Parathyroid adenoma (tissue), 2 donors: ENCODE results near the gene ADARB2.

Experiments
- H2AFZ ChIP-seq: fragments of 300-600 bp; sonication (generic); one replicate; pipeline ENCODE4 v1.7.0; 2017; ENCODE audit warnings: antibody characterized with exemption, mild to moderate bottlenecking
- H3K27ac ChIP-seq: fragments of 300-600 bp; sonication (generic); one replicate; pipeline ENCODE4 v1.7.0; 2017
- H3K27me3 ChIP-seq: fragments of 300-600 bp; sonication (generic); one replicate; pipeline ENCODE4 v1.7.0; 2017; ENCODE audit warnings: low read length; ENCODE audit not compliant: control insufficient read depth, insufficient read depth
- H3K36me3 ChIP-seq: fragments of 300-600 bp; sonication (generic); one replicate; pipeline ENCODE4 v1.7.0; 2017; ENCODE audit warnings: low read length; ENCODE audit not compliant: control insufficient read depth, insufficient read depth
- H3K4me1 ChIP-seq: fragments of 300-600 bp; sonication (generic); one replicate; pipeline ENCODE4 v1.7.0; 2017; ENCODE audit warnings: control low read depth
- H3K4me2 ChIP-seq: fragments of 300-600 bp; sonication (generic); one replicate; pipeline ENCODE4 v1.7.0; 2017; ENCODE audit warnings: low read length
- H3K4me3 ChIP-seq: fragments of 300-600 bp; sonication (generic); one replicate; pipeline ENCODE4 v1.7.0; 2017; ENCODE audit warnings: low read depth, low read length
- H3K79me2 ChIP-seq: fragments of 300-600 bp; sonication (generic); one replicate; pipeline ENCODE4 v1.7.0; 2017; ENCODE audit warnings: control low read depth
- H3K9ac ChIP-seq: fragments of 300-600 bp; sonication (generic); one replicate; pipeline ENCODE4 v1.7.0; 2017; ENCODE audit warnings: mild to moderate bottlenecking
- H3K9me3 ChIP-seq: fragments of 300-600 bp; sonication (generic); one replicate; pipeline ENCODE4 v1.7.0; 2017; ENCODE audit warnings: low read length; ENCODE audit not compliant: control insufficient read depth
- TF ChIP-seq, protein P1 (sequence below): fragments of 300-600 bp; sonication (generic); IDR thresholded peaks from one replicate; pipeline ENCODE4 v1.7.0; 2017; ENCODE audit warnings: antibody characterized with exemption, mild to moderate bottlenecking
- donor health status: primary hyperparathyroidism.

Gene ADARB2

DNA sequence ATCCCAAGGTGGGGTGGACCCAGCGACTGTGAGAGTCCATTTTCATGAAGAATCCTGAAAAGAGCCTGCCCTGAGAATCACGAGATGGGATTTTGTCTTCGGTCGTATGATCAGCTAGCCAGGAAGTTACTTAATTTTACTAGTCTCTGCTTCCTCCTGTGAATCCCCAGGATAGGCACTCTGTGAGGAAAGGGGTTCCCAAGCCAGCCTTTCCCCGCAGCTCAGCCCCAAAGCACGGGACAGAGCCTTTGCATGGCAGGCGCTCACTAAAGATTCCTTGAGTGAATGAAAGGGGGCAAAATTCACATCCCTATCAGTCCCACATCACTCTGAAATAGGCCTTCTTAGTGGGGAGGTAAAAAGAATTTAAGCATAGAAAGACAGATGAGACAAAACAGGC, 219.6 kb downstream of the ADARB2 start:
- H3K9ac ChIP-seq: no peak overlapping the region
- TF ChIP-seq, protein P1, sequence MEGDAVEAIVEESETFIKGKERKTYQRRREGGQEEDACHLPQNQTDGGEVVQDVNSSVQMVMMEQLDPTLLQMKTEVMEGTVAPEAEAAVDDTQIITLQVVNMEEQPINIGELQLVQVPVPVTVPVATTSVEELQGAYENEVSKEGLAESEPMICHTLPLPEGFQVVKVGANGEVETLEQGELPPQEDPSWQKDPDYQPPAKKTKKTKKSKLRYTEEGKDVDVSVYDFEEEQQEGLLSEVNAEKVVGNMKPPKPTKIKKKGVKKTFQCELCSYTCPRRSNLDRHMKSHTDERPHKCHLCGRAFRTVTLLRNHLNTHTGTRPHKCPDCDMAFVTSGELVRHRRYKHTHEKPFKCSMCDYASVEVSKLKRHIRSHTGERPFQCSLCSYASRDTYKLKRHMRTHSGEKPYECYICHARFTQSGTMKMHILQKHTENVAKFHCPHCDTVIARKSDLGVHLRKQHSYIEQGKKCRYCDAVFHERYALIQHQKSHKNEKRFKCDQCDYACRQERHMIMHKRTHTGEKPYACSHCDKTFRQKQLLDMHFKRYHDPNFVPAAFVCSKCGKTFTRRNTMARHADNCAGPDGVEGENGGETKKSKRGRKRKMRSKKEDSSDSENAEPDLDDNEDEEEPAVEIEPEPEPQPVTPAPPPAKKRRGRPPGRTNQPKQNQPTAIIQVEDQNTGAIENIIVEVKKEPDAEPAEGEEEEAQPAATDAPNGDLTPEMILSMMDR: no peak

DNA sequence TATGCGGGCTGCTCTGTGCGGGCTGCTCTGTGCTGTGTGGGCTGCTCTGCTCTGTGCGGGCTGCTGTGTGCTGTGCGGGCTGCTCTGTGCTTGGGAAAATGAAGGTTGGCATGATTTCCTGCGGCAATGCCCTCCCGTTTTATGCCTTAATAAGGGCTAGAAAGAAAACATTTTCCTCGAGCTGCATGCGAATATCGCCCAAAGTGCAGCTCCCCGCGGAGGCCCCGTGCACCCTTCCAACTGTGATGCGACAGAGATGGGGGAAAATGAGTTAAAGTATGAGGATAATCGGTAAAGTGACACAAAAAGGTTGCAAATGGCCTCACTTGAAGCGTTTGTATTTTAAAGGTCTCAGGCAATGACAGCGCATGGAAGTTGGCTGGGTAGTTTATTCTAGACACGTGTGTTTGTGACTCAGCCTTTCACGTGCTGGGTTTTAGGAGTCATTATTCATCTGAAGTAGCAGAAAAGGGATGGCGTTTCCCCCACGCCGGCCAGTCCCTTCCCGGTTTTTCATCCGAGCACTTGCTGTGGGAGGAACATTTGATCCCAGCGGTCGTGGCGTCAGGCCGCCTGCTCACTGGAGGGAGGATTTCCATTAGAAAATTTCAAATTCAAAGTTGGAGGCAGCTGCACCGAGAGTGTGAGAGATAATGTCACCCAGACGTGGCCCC, 220.7 kb downstream of the ADARB2 start:
- Histone ChIP-seq H3K27ac (no peak overlapping the region), H3K79me2 (no peaks in the 10 kb centered on the region)
- TF ChIP-seq, protein P1: no peak

More for the DNA sequence above, 219.6 kb downstream of the ADARB2 start:
- Histone ChIP-seq H3K4me2 (no peak overlapping the region), H3K9me3 (no peaks in the 10 kb centered on the region), H3K4me3 (no peak overlapping the region), H3K27me3 (no peaks in the 10 kb centered on the region), H3K4me1 (no peaks in the 10 kb centered on the region), H3K27ac (no peak overlapping the region), H2AFZ (no peak overlapping the region), H3K79me2 (no peaks in the 10 kb centered on the region), H3K36me3 (no peaks in the 10 kb centered on the region)

DNA sequence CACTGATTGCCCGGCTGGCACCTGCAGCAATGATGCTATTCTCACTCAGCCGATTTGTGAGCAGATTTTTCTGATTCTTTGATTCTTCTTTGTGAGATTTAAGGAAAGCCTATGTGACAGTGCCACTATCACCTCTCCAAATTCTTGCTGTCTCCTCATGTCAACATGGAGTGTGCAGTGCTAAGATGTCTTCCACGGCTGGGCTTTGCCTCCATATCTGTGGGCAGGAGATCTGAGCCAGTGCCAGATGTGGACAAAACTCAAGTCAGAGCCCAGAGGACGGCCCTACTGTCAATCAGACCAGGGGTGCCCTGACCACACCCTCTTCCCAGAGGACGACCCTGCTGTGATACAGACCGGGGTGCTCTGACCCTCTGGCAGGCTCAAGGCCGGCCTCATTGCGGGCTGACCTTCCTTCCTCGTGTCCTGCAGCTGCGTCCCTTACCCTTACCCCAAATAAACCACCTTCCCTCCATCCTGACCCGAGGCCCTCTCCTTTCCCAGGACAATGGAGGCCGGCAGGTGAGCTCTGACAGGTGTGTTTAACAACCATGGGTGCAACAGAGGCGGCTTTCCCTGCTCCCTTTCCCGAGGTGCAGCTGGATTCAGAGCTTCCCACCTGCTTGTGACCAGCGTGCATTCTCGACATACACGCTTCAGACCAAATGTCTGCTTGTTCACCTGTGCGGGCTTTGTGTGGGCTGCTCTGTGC, 221.4 kb downstream of the ADARB2 start:
- H3K79me2 ChIP-seq: no peaks in the 10 kb centered on the region
- H3K4me2 ChIP-seq: no peak overlapping the region
- no peaks in the 10 kb centered on the region for H3K4me1 ChIP-seq
- H3K9me3 ChIP-seq: no peaks in the 10 kb centered on the region
- TF ChIP-seq, protein P1: no peak
- H3K9ac ChIP-seq: no peak overlapping the region
- H2AFZ ChIP-seq: no peak overlapping the region
- H3K4me3 ChIP-seq: no peak overlapping the region
- H3K27ac ChIP-seq: no peak overlapping the region
- H3K36me3 ChIP-seq: no peaks in the 10 kb centered on the region
- H3K27me3 ChIP-seq: no peaks in the 10 kb centered on the region

More for the DNA sequence above, 220.7 kb downstream of the ADARB2 start:
- Histone ChIP-seq H3K9me3 (no peaks in the 10 kb centered on the region), H3K36me3 (no peaks in the 10 kb centered on the region), H2AFZ (no peak overlapping the region), H3K4me2 (no peak overlapping the region), H3K27me3 (no peaks in the 10 kb centered on the region), H3K9ac (no peak overlapping the region), H3K4me1 (no peaks in the 10 kb centered on the region), H3K4me3 (no peak overlapping the region)

DNA sequence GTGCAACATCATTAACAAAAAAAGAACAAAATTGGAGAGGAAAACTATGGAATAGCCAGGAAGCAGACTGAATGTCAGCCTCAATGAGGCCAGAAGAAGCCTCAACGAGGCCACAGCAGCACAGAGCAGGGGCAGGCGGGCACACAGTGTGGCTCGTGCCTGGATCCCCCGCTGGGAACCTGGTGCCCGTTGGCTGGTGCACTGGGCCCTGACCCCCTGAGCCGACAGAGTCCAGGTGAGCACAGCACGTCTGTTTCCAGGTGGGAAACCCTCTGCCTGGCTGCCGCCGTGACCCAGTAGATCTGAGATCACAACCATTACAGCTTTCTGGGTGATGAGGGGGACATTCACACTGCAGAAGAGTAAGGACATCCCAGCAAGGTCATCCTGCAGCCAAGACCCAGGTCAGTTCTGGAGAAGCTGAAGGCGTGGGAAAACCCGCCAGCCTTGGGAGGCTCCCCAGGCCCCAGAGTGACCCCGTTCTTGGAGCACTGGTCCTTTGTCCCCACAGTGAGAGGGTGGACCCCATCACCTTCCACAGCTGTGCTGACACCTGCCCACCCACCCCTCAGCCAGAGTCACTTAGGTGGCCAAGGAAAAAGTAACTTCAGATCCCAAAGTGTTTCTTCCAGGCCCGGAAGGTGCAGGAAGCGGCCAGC, 222.1 kb downstream of the ADARB2 start:
- TF ChIP-seq, protein P1: no peak
- H3K9me3 ChIP-seq: no peaks in the 10 kb centered on the region
- H3K27me3 ChIP-seq: no peaks in the 10 kb centered on the region
- no peaks in the 10 kb centered on the region for H3K4me1 ChIP-seq
- H3K79me2 ChIP-seq: no peaks in the 10 kb centered on the region
- no peak overlapping the region for H3K4me3 ChIP-seq
- no peak overlapping the region for H3K4me2 ChIP-seq
- H3K36me3 ChIP-seq: no peaks in the 10 kb centered on the region
- no peak overlapping the region for H3K9ac ChIP-seq
- H2AFZ ChIP-seq: no peak overlapping the region
- no peak overlapping the region for H3K27ac ChIP-seq
